PC-3 (cell line): ENCODE data around the gene MAPK6.

ENCODE experiments used
- EZH2 ChIP-seq: fragments of 300-600 bp; sonication (generic); IDR thresholded peaks from one replicate; pipeline ENCODE4 v1.6.1; 2017; ENCODE audit warnings: antibody characterized with exemption, mild to moderate bottlenecking, low read length; ENCODE audit not compliant: unreplicated experiment
- EZH2phosphoT487 ChIP-seq: fragments of 300-600 bp; sonication (generic); IDR thresholded peaks from 2 replicates; pipeline ENCODE4 v1.6.1; 2018; ENCODE audit warnings: mild to moderate bottlenecking, antibody characterized with exemption, low read length, borderline replicate concordance
- TF ChIP-seq, protein P1 (sequence below): fragments of 300-600 bp; sonication (generic); conservative IDR thresholded peaks from 2 replicates; pipeline ENCODE4 v1.5.1; 2017; ENCODE audit warnings: antibody characterized with exemption, low read depth, mild to moderate bottlenecking, low read length

DNA sequence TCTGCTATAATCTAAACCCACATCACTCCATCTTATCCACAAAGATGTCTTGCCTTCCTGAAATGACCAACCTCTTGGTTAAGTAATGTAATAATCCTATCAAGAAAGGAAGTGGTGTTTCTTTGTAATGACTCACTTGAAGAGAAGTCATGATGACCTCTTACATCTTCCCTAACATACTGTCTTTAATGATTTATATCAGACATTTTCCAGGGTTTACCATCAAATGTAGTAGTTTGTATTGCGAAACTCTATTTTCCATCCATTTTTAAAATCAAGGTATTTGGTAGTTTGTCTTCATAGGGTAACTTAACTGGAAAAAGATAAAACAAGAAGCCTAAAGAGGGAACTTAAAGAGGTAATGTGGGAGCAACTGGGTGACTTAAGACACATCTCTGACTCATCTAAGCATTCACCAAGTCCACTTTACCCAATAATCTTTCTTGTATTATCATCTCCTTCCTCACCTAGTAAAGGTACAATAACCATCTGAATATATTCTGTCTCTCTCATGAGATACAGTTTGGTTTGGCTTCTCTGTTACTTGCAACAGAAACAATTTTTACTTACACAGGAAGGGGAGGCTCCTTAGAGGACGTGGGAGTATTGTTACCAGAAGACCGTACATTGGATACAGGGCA, 5.7 kb upstream of the MAPK6 start:
- TF ChIP-seq, protein P1, sequence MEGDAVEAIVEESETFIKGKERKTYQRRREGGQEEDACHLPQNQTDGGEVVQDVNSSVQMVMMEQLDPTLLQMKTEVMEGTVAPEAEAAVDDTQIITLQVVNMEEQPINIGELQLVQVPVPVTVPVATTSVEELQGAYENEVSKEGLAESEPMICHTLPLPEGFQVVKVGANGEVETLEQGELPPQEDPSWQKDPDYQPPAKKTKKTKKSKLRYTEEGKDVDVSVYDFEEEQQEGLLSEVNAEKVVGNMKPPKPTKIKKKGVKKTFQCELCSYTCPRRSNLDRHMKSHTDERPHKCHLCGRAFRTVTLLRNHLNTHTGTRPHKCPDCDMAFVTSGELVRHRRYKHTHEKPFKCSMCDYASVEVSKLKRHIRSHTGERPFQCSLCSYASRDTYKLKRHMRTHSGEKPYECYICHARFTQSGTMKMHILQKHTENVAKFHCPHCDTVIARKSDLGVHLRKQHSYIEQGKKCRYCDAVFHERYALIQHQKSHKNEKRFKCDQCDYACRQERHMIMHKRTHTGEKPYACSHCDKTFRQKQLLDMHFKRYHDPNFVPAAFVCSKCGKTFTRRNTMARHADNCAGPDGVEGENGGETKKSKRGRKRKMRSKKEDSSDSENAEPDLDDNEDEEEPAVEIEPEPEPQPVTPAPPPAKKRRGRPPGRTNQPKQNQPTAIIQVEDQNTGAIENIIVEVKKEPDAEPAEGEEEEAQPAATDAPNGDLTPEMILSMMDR, result no peak
- TF ChIP-seq EZH2, result no peak
- TF ChIP-seq EZH2phosphoT487, result no peak
